Dermis microvascular lymphatic vessel endothelial cell (primary cell): Measurements from ENCODE around the gene CREB5. TPM values are rescaled to one million over a fixed set of nuclear protein-coding genes. Genes with fewer than 3 reads are reported as not detected.

Source experiments
- DNase-seq, 2 donors: peaks; one replicate each; pipeline versions ENCODE4 v3.0.0 to v3.0.0-alpha.2; 2010; ENCODE audit warnings: low read depth in 2 of 2
- total RNA-seq: library from RNA; depleted of rRNA; stranded (reverse); fragments of >200 nt; gene quantifications from 2 replicates; pipeline ENCODE4 v1.2.1, GENCODE V29; 2014

Gene CREB5
- total RNA-seq, 1 donor from 2014 or later = 3.0 TPM

GRCh38 chr7:28706584-28706983 is 294.3 kb downstream of the CREB5 start:
- DNase-seq = no peak

- DNase-seq = no peak
These were observed 295.0 kb downstream of the CREB5 start for GRCh38 chr7:28707291-28707690.

GRCh38 chr7:28708033-28708951 is 296.0 kb downstream of the CREB5 start:
- DNase-seq = no peak

- DNase-seq = no peak
These were observed 297.4 kb downstream of the CREB5 start for GRCh38 chr7:28709748-28710147.

GRCh38 chr7:28711114-28711513 is 298.8 kb downstream of the CREB5 start:
- no peak for DNase-seq

GRCh38 chr7:28714459-28715120 is 302.3 kb downstream of the CREB5 start:
- DNase-seq = no peak

GRCh38 chr7:28717445-28718054 is 305.2 kb downstream of the CREB5 start:
- DNase-seq = no peak

GRCh38 chr7:28718055-28718481 is 305.8 kb downstream of the CREB5 start:
- DNase-seq = no peak

- no peak for DNase-seq
These were observed 306.2 kb downstream of the CREB5 start for GRCh38 chr7:28718545-28718944.

GRCh38 chr7:28722684-28723083 is 310.4 kb downstream of the CREB5 start:
- no peak for DNase-seq

GRCh38 chr7:28723336-28723735 is 311.0 kb downstream of the CREB5 start:
- no peak for DNase-seq

GRCh38 chr7:28724563-28724962 is 312.2 kb downstream of the CREB5 start:
- no peak for DNase-seq

- no peak for DNase-seq
These were observed 312.8 kb downstream of the CREB5 start for GRCh38 chr7:28725045-28725642.

GRCh38 chr7:28725911-28726310 is 313.6 kb downstream of the CREB5 start:
- no peak for DNase-seq

GRCh38 chr7:28726555-28726954 is 314.2 kb downstream of the CREB5 start:
- no peak for DNase-seq

GRCh38 chr7:28729281-28729680 is 317.0 kb downstream of the CREB5 start:
- DNase-seq = no peak

- no peak for DNase-seq
These were observed 317.4 kb downstream of the CREB5 start for GRCh38 chr7:28729727-28730126.

GRCh38 chr7:28731092-28731658 is 318.9 kb downstream of the CREB5 start:
- DNase-seq = peak in 1 of 2 donors; percentile 4

- DNase-seq = peak in 1 of 2 donors; percentile 8
These were observed 320.0 kb downstream of the CREB5 start for GRCh38 chr7:28732071-28732869.

GRCh38 chr7:28733035-28733434 is 320.7 kb downstream of the CREB5 start:
- DNase-seq = no peak

- no peak for DNase-seq
These were observed 326.1 kb downstream of the CREB5 start for GRCh38 chr7:28738412-28738811.
